WTC11 (cell line): Measurements from ENCODE around the gene FZD10.

Experiments used
- ATF2 ChIP-seq: sonication (generic); formaldehyde crosslinking; IDR thresholded peaks from 2 replicates; pipeline ENCODE4 v1.8.1; 2022; ENCODE audit warnings: low read depth, missing genetic modification reagents, borderline replicate concordance
- CTCF ChIP-seq: fragments of 200-600 bp; IDR thresholded peaks from 2 replicates; pipeline ENCODE4 v1.8.0; 2022; ENCODE audit warnings: antibody characterized with exemption
- E2F5 ChIP-seq: sonication (generic); formaldehyde crosslinking; IDR thresholded peaks from 2 replicates; pipeline ENCODE4 v1.8.1; 2022; ENCODE audit warnings: mild to moderate bottlenecking, moderate library complexity, missing genetic modification reagents
- FOXP1 ChIP-seq: sonication (generic); formaldehyde crosslinking; IDR thresholded peaks from 2 replicates; pipeline ENCODE4 v1.8.0; 2022; ENCODE audit warnings: missing genetic modification reagents, mild to moderate bottlenecking, moderate library complexity, borderline replicate concordance
- FOXP4 ChIP-seq: sonication (generic); formaldehyde crosslinking; IDR thresholded peaks from 2 replicates; pipeline ENCODE4 v1.8.0; 2022; ENCODE audit warnings: mild to moderate bottlenecking, missing genetic modification reagents
- HMGA2 ChIP-seq: fragments of 250-450 bp; sonication (Bioruptor Pico); IDR thresholded peaks from 2 replicates; pipeline ENCODE4 v1.4.0; 2021; ENCODE audit warnings: mild to moderate bottlenecking, moderate library complexity
- MAX ChIP-seq: sonication (generic); formaldehyde crosslinking; IDR thresholded peaks from 2 replicates; pipeline ENCODE4 v1.8.0; 2022; ENCODE audit warnings: mild to moderate bottlenecking, missing genetic modification reagents
- NR2C2 ChIP-seq: sonication (generic); formaldehyde crosslinking; IDR thresholded peaks from 2 replicates; pipeline ENCODE4 v1.8.0; 2022; ENCODE audit warnings: mild to moderate bottlenecking, missing genetic modification reagents
- STAT6 ChIP-seq: sonication (generic); formaldehyde crosslinking; conservative IDR thresholded peaks from 2 replicates; pipeline ENCODE4 v1.8.1; 2023; ENCODE audit warnings: mild to moderate bottlenecking, low read depth, missing genetic modification reagents, moderate library complexity
- TCF7 ChIP-seq: sonication (generic); formaldehyde crosslinking; IDR thresholded peaks from 2 replicates; pipeline ENCODE4 v1.8.0; 2022; ENCODE audit warnings: mild to moderate bottlenecking, low read depth, missing genetic modification reagents, moderate library complexity
- USF1 ChIP-seq: sonication (generic); formaldehyde crosslinking; IDR thresholded peaks from 2 replicates; pipeline ENCODE4 v1.8.0; 2022; ENCODE audit warnings: mild to moderate bottlenecking, missing genetic modification reagents
- ZBTB43 ChIP-seq: sonication (generic); formaldehyde crosslinking; IDR thresholded peaks from 2 replicates; pipeline ENCODE4 v1.8.1; 2023; ENCODE audit warnings: mild to moderate bottlenecking, missing genetic modification reagents
- ZNF263 ChIP-seq: sonication (generic); formaldehyde crosslinking; IDR thresholded peaks from 2 replicates; pipeline ENCODE4 v1.8.1; 2022; ENCODE audit warnings: low read depth, mild to moderate bottlenecking, moderate library complexity, missing genetic modification reagents

GRCh38 chr12:130127912-130128789 lies 34.1 kb upstream of the FZD10 start:
- no peak for TF ChIP-seq CTCF
- no peak for TF ChIP-seq MAX (CRISPR knock-in tag)
- no peak for TF ChIP-seq ZBTB43 (CRISPR knock-in tag)
- TF ChIP-seq ZNF263 (CRISPR knock-in tag) = no peak
- no peak for TF ChIP-seq USF1
- no peak for TF ChIP-seq E2F5 (CRISPR knock-in tag)
- TF ChIP-seq HMGA2 (CRISPR knock-in tag) = no peak
- TF ChIP-seq ATF2 (CRISPR knock-in tag) = no peak
- no peak for TF ChIP-seq STAT6 (CRISPR knock-in tag)
- no peak for TF ChIP-seq TCF7
- TF ChIP-seq NR2C2 (CRISPR knock-in tag) = no peak
- TF ChIP-seq FOXP4 (CRISPR knock-in tag) = no peak
- TF ChIP-seq FOXP1 (CRISPR knock-in tag) = no peak
